HCT116 (cell line): ENCODE results near the gene MACROD1. TPM values are rescaled to one million over a fixed set of nuclear protein-coding genes. Genes with fewer than 3 reads are reported as not detected.

ENCODE experiments used
- ATAC-seq: fragments of 200-7000 bp; cut with Tn5 transposase; 2 replicates; pipeline ENCODE4 v1.9.1; 2020; ENCODE audit warnings: mild to moderate bottlenecking, moderate library complexity
- BruUV-seq: library from RNA; stranded (reverse); fragments of 400-500 nt; replicated peaks from 2 replicates; lab custom pipeline; 2021; lab: Mats Ljungman, UMichigan
- CTCF ChIA-PET: fragments of 300-600 bp; sonication (Branson Sonifier 250); formaldehyde crosslinking; loops from one replicate; lab custom pipeline; 2021; ENCODE audit warnings: antibody characterized with exemption; lab: Charles Lee
- POLR2A ChIA-PET: fragments of 300-600, 350-600 bp; sonication (Branson Sonifier 250); formaldehyde crosslinking; loops from one replicate; lab custom pipeline; 2021; ENCODE audit warnings: antibody characterized with exemption; lab: Charles Lee
- RAD21 ChIA-PET, 2 experiments: fragments of 300-600 bp; sonication (Branson Sonifier 250); formaldehyde crosslinking; loops; one replicate each; lab custom pipeline; 2023; ENCODE audit warnings: low total read pairs in 2 of 2; ENCODE audit not compliant: uncharacterized antibody in 2 of 2, unreplicated experiment in 2 of 2, low non-redundant PET in 1 of 2; lab: Charles Lee
- DNase-seq: peaks from one replicate; pipeline ENCODE4 v3.0.0-alpha.2; 2010; ENCODE audit warnings: low read depth, low spot score
- H2AFZ ChIP-seq: fragments of 200-600 bp; shearing (Covaris generic), sonication (generic); 2 replicates; pipeline ENCODE4 v1.6.1; 2017; ENCODE audit warnings: low read depth, mixed run types, mixed read lengths, antibody characterized with exemption, low read length; ENCODE audit not compliant: poor library complexity, severe bottlenecking
- H3K27ac ChIP-seq: 2 replicates; pipeline ENCODE4 v1.5.1; 2012; ENCODE audit warnings: low read depth, low read length
- H3K27me3 ChIP-seq: fragments of 200-600 bp; sonication (generic); 2 replicates; pipeline ENCODE4 v1.6.1; 2016; ENCODE audit warnings: mixed run types, low read length, mixed read lengths; ENCODE audit not compliant: insufficient read depth
- H3K36me3 ChIP-seq, 2 experiments: fragments of 200-500 bp in 1 of 2; fragments of 200-600 bp in 1 of 2; sonication (Bioruptor generic) in 1 of 2; sonication (generic) in 1 of 2; 2 replicates each; pipeline versions ENCODE4 v1.5.1 to v1.6.1; 2014 to 2016; ENCODE audit warnings: low read length in 2 of 2, inconsistent platforms in 1 of 2, mixed read lengths in 1 of 2, mixed run types in 1 of 2; ENCODE audit not compliant: insufficient read depth in 2 of 2, control insufficient read depth in 1 of 2
- H3K4me1 ChIP-seq, 2 experiments: fragments of 200-600 bp in 1 of 2; sonication (generic) in 1 of 2; 2 replicates each; pipeline versions ENCODE4 v1.5.1 to v1.6.1; 2012 to 2017; ENCODE audit warnings: low read length in 2 of 2, inconsistent platforms in 1 of 2, mild to moderate bottlenecking in 1 of 2, mixed read lengths in 1 of 2, mixed run types in 1 of 2, moderate library complexity in 1 of 2; ENCODE audit not compliant: insufficient read depth in 2 of 2, control insufficient read depth in 1 of 2
- H3K4me2 ChIP-seq: fragments of 200-600 bp; sonication (generic); 2 replicates; pipeline ENCODE4 v1.6.1; 2017; ENCODE audit warnings: mixed run types, low read length, mixed read lengths
- H3K4me3 ChIP-seq, 2 experiments: fragments of 200-600 bp in 1 of 2; sonication (generic) in 1 of 2; replicated peaks in 1 of 2; 2 replicates each; pipeline ENCODE4 v1.5.1; 2011 to 2016; ENCODE audit warnings: low read length in 2 of 2, control low read depth in 1 of 2, low read depth in 1 of 2, mild to moderate bottlenecking in 1 of 2, mixed read lengths in 1 of 2, mixed run types in 1 of 2
- H3K79me2 ChIP-seq: fragments of 200-600 bp; sonication (generic); 2 replicates; pipeline ENCODE4 v1.6.1; 2017; ENCODE audit warnings: mild to moderate bottlenecking, mixed run types, low read length, moderate library complexity, mixed read lengths; ENCODE audit not compliant: insufficient read depth
- H3K9ac ChIP-seq: fragments of 200-600 bp; sonication (generic); 2 replicates; pipeline ENCODE4 v1.6.1; 2016; ENCODE audit warnings: low read length, mixed read lengths
- H3K9me2 ChIP-seq: fragments of 200-600 bp; sonication (generic), shearing (Covaris generic); 2 replicates; pipeline ENCODE4 v1.6.1; 2017; ENCODE audit warnings: mixed run types, mild to moderate bottlenecking, moderate library complexity; ENCODE audit not compliant: insufficient read depth
- H3K9me3 ChIP-seq, 2 experiments: fragments of 200-500 bp in 1 of 2; fragments of 200-600 bp in 1 of 2; sonication (Bioruptor generic) in 1 of 2; sonication (generic) in 1 of 2; 2 replicates each; pipeline ENCODE4 v1.6.1; 2014 to 2017; ENCODE audit warnings: low read length in 2 of 2, mixed read lengths in 2 of 2, inconsistent platforms in 1 of 2, low read depth in 1 of 2, mild to moderate bottlenecking in 1 of 2, mixed run types in 1 of 2, moderate library complexity in 1 of 2; ENCODE audit not compliant: control insufficient read depth in 1 of 2, insufficient read depth in 1 of 2
- H4K20me1 ChIP-seq: fragments of 200-600 bp; sonication (generic), shearing (Covaris generic); 2 replicates; pipeline ENCODE4 v1.6.1; 2017; ENCODE audit warnings: mixed run types, mild to moderate bottlenecking, moderate library complexity; ENCODE audit not compliant: insufficient read depth
- ELF1 ChIP-seq: IDR thresholded peaks from 2 replicates; pipeline ENCODE4 v1.6.1; 2012; ENCODE audit warnings: low read depth, borderline replicate concordance
- EZH2phosphoT487 ChIP-seq: fragments of 200-600 bp; IDR thresholded peaks from 2 replicates; pipeline ENCODE4 v1.6.1; 2018; ENCODE audit warnings: antibody characterized with exemption, borderline replicate concordance
- FOSL1 ChIP-seq: IDR thresholded peaks from 2 replicates; pipeline ENCODE4 v1.6.1; 2012; ENCODE audit warnings: low read depth
- POLR2A ChIP-seq: IDR thresholded peaks from 2 replicates; pipeline ENCODE4 v1.7.0; 2011; ENCODE audit warnings: borderline replicate concordance; ENCODE audit not compliant: insufficient read depth, insufficient read length; ENCODE audit errors: extremely low read depth
- POLR2AphosphoS5 ChIP-seq: IDR thresholded peaks from 2 replicates; pipeline ENCODE4 v1.6.1; 2011; ENCODE audit warnings: mild to moderate bottlenecking, low read depth, low read length, moderate library complexity
- SIN3A ChIP-seq: IDR thresholded peaks from 2 replicates; pipeline ENCODE4 v1.6.1; 2012; ENCODE audit warnings: low read depth
- SP1 ChIP-seq: IDR thresholded peaks from 2 replicates; pipeline ENCODE4 v1.6.1; 2012; ENCODE audit warnings: low read depth
- SRF ChIP-seq: IDR thresholded peaks from 2 replicates; pipeline ENCODE4 v1.6.1; 2012; ENCODE audit warnings: low read depth
- YY1 ChIP-seq: IDR thresholded peaks from 2 replicates; pipeline ENCODE4 v1.6.1; 2011; ENCODE audit warnings: low read length, low read depth, moderate library complexity, mild to moderate bottlenecking; ENCODE audit not compliant: insufficient replicate concordance; ENCODE audit errors: extremely low read depth
- ZNF274 ChIP-seq: fragments of 200-500 bp; sonication (Bioruptor generic); IDR thresholded peaks from 2 replicates; pipeline ENCODE4 v1.6.1; 2014; ENCODE audit warnings: mild to moderate bottlenecking, low read depth, low read length, inconsistent platforms
- intact Hi-C: fragments of 100-400 bp; cut with micrococcal nuclease; formaldehyde crosslinking; loops from 2 replicates; pipeline ENCODE4 v1.10.0; 2022
- total RNA-seq: library from RNA; stranded (reverse); gene quantifications from one replicate; pipeline ENCODE4 v1.2.1, GENCODE V29; 2021; ENCODE audit not compliant: unreplicated experiment
- TF ChIP-seq, protein P1 (sequence below): IDR thresholded peaks from 2 replicates; pipeline ENCODE4 v1.6.1; 2012

Gene MACROD1
- total RNA-seq, 1 experiment from 2014 or later = 61.1 TPM

- H3K9ac ChIP-seq = no peak overlapping the region
- RAD21 ChIA-PET = no interaction called here
- CTCF ChIA-PET = interaction anchor here (1.2 kb wide), 1 partner anchor 12 kb away, joined by 4 read pairs; the partner anchor contains the start of gene MACROD1
- intact Hi-C loops = no loop called here
- BruUV-seq = no TSS peak
- DNase-seq (no peak), ATAC-seq (no peak)
- no peak overlapping the region for H3K4me3 ChIP-seq
- no peaks in the 10 kb centered on the region for H3K9me2 ChIP-seq
- H3K36me3 ChIP-seq = no peaks in the 10 kb centered on the region
- H3K79me2 ChIP-seq = peaks cover 16% of the 10 kb centered on the region; the same call in 1 of the 2 replicates
- no peak overlapping the region for H2AFZ ChIP-seq
- H4K20me1 ChIP-seq = peaks cover under 1% of the 10 kb centered on the region; the same call in 1 of the 2 replicates
- peaks cover 0 to 8% of the 10 kb centered on the region in 2 experiments; a peak in 2 of 4 replicates for H3K4me1 ChIP-seq
- H3K27ac ChIP-seq = no peak overlapping the region
- POLR2A ChIA-PET = no interaction called here
- H3K27me3 ChIP-seq = no peaks in the 10 kb centered on the region
- TF ChIP-seq SIN3A (no peak), POLR2AphosphoS5 (no peak), FOSL1 (no peak), SRF (no peak), ELF1 (no peak), SP1 (no peak), POLR2A (no peak), EZH2phosphoT487 (no peak), YY1 (no peak), ZNF274 (no peak)
- TF ChIP-seq, protein P1, sequence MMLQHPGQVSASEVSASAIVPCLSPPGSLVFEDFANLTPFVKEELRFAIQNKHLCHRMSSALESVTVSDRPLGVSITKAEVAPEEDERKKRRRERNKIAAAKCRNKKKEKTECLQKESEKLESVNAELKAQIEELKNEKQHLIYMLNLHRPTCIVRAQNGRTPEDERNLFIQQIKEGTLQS = no peak
- no peak overlapping the region for H3K4me2 ChIP-seq
- H3K9me3 ChIP-seq = no peaks in the 10 kb centered on the region
These were observed 12.1 kb downstream of the MACROD1 start for GRCh38 chr11:64153812-64154211.
